Endothelial cell of umbilical vein (primary cell): Measurements from ENCODE around the gene HNRNPC. TPM values are rescaled to one million over a fixed set of nuclear protein-coding genes. Genes with fewer than 3 reads are reported as not detected.

Experiments
- BruUV-seq: library from RNA; stranded (reverse); fragments of 400-500 nt; replicated peaks from 2 replicates; lab custom pipeline; 2021; lab: Mats Ljungman, UMichigan
- CTCF ChIA-PET: fragments of 300-600, 350-600 bp; sonication (Branson Sonifier 250); formaldehyde crosslinking; loops from one replicate; lab custom pipeline; 2021; ENCODE audit warnings: antibody characterized with exemption, inconsistent platforms; lab: Charles Lee
- POLR2A ChIA-PET: fragments of 300-600, 350-600 bp; sonication (Branson Sonifier 250); formaldehyde crosslinking; loops from one replicate; lab custom pipeline; 2021; ENCODE audit warnings: antibody characterized with exemption, inconsistent platforms; lab: Charles Lee
- DNase-seq: peaks from one replicate; pipeline ENCODE4 v3.0.0-alpha.2; 2011; ENCODE audit warnings: low read depth, low spot score
- FAIRE-seq: peaks from 2 replicates; lab custom pipeline; 2011; peaks lifted over from hg19 to GRCh38; lab: Jason Lieb, UNC
- H2AFZ ChIP-seq: 2 replicates; pipeline ENCODE4 v1.6.0; 2012; ENCODE audit warnings: low read depth, low read length, control low read depth, inconsistent platforms
- H3K27ac ChIP-seq: 2 replicates; pipeline ENCODE4 v1.5.1; 2011; ENCODE audit warnings: low read depth, mild to moderate bottlenecking, control low read depth, low read length, moderate library complexity; ENCODE audit not compliant: insufficient read depth
- H3K27me3 ChIP-seq, 2 experiments: 2 replicates each; pipeline versions ENCODE4 v1.6.0 to v1.6.1; 2011; ENCODE audit warnings: low read length in 2 of 2, mixed read lengths in 1 of 2; ENCODE audit not compliant: control insufficient read depth in 2 of 2, insufficient read depth in 2 of 2
- H3K36me3 ChIP-seq, 2 experiments: 2 replicates in 1 of 2; 3 replicates in 1 of 2; pipeline ENCODE4 v1.5.1; 2011; ENCODE audit warnings: low read length in 2 of 2, mild to moderate bottlenecking in 1 of 2, moderate library complexity in 1 of 2; ENCODE audit not compliant: control insufficient read depth in 2 of 2, insufficient read depth in 2 of 2; ENCODE audit errors: extremely low read depth in 1 of 2
- H3K4me1 ChIP-seq: 3 replicates; pipeline ENCODE4 v1.5.1; 2011; ENCODE audit warnings: mild to moderate bottlenecking, low read length; ENCODE audit not compliant: control insufficient read depth, insufficient read depth; ENCODE audit errors: extremely low read depth
- H3K4me2 ChIP-seq: 2 replicates; pipeline ENCODE4 v1.6.1; 2011; ENCODE audit warnings: low read length, control low read depth, mixed read lengths; ENCODE audit not compliant: insufficient read depth
- H3K4me3 ChIP-seq, 3 experiments: fragments of 200-600 bp in 1 of 3; sonication (generic), shearing (Covaris generic) in 1 of 3; replicated peaks in 1 of 3; 2 replicates each; pipeline ENCODE4 v1.5.1; 2011 to 2016; ENCODE audit warnings: control low read depth in 3 of 3, low read length in 3 of 3, mild to moderate bottlenecking in 2 of 3, inconsistent platforms in 1 of 3, low read depth in 1 of 3, moderate library complexity in 1 of 3; ENCODE audit not compliant: insufficient read depth in 1 of 3
- H3K79me2 ChIP-seq: 2 replicates; pipeline ENCODE4 v1.6.0; 2012; ENCODE audit warnings: low read length, inconsistent platforms; ENCODE audit not compliant: control insufficient read depth, insufficient read depth
- H3K9ac ChIP-seq: replicated peaks from 2 replicates; pipeline ENCODE3; 2011; ENCODE audit warnings: low read length, control low read depth; ENCODE audit not compliant: insufficient read depth; ENCODE audit errors: extremely low read depth
- H3K9me1 ChIP-seq: replicated peaks from 3 replicates; pipeline ENCODE4 v1.6.0; 2011; ENCODE audit warnings: mild to moderate bottlenecking, low read length; ENCODE audit not compliant: control insufficient read depth, insufficient read depth; ENCODE audit errors: extremely low read depth
- H3K9me3 ChIP-seq: replicated peaks from 2 replicates; pipeline ENCODE4 v1.5.1; 2012; ENCODE audit warnings: low read length, inconsistent platforms; ENCODE audit not compliant: control insufficient read depth, insufficient read depth
- H4K20me1 ChIP-seq: replicated peaks from 2 replicates; pipeline ENCODE3; 2011; ENCODE audit warnings: mild to moderate bottlenecking, low read length; ENCODE audit not compliant: control insufficient read depth, insufficient read depth; ENCODE audit errors: extremely low read depth
- FOS ChIP-seq: IDR thresholded peaks from 2 replicates; pipeline ENCODE4 v1.6.1; 2011; ENCODE audit warnings: mild to moderate bottlenecking, low read length, moderate library complexity, borderline replicate concordance; ENCODE audit not compliant: insufficient read depth
- JUN ChIP-seq: IDR thresholded peaks from 2 replicates; pipeline ENCODE4 v1.6.1; 2011; ENCODE audit warnings: borderline replicate concordance, low read depth; ENCODE audit not compliant: insufficient read length, insufficient read depth
- MAX ChIP-seq: IDR thresholded peaks from 2 replicates; pipeline ENCODE4 v1.6.1; 2011; ENCODE audit not compliant: insufficient read depth, insufficient read length
- MYC ChIP-seq: IDR thresholded peaks from one replicate; pipeline ENCODE4 v1.6.1; 2011; ENCODE audit warnings: mild to moderate bottlenecking, low read depth, low read length
- POLR2A ChIP-seq: IDR thresholded peaks from 2 replicates; pipeline ENCODE4 v1.6.1; 2012; ENCODE audit warnings: low read depth, mild to moderate bottlenecking, control low read depth, low read length
- POLR2AphosphoS5 ChIP-seq: IDR thresholded peaks from 2 replicates; pipeline ENCODE4 v1.6.1; 2012; ENCODE audit warnings: low read depth, mild to moderate bottlenecking, control low read depth, low read length, moderate library complexity; ENCODE audit not compliant: insufficient read depth
- dilution Hi-C: fragments of 300-500 bp; cut with MboI; formaldehyde crosslinking; loops from one replicate; pipeline ENCODE4 v1.15.0; 2019; ENCODE audit warnings: low sequenced_read_pairs; ENCODE audit not compliant: extremely low pct_ligation_motif_present
- intact Hi-C: fragments of 100-400 bp; cut with micrococcal nuclease; formaldehyde crosslinking; loops from one replicate; pipeline ENCODE4 v1.10.0; 2022
- polyA plus RNA-seq, 4 experiments: library from polyadenylated mRNA; depleted of rRNA in 3 of 4; stranded (reverse) in 3 of 4; unstranded in 1 of 4; fragments of >200 nt; gene quantifications; 2 replicates each; pipeline versions ENCODE4 v1.2.1 to v1.2.3, GENCODE V29; 2011 to 2012; ENCODE audit warnings: missing spikeins in 1 of 4
- total RNA-seq: library from RNA; stranded (reverse); gene quantifications from 2 replicates; pipeline ENCODE4 v1.2.3, GENCODE V29; 2021
- TF ChIP-seq, protein P1 (sequence below), 2 donors: IDR thresholded peaks; 1 replicate in 1 of 2; 2 replicates in 1 of 2; pipeline ENCODE4 v1.5.1; 2011; ENCODE audit warnings: low read length in 2 of 2, mild to moderate bottlenecking in 2 of 2, moderate library complexity in 2 of 2, control low read depth in 1 of 2, inconsistent platforms in 1 of 2, low read depth in 1 of 2; ENCODE audit not compliant: insufficient read depth in 1 of 2; ENCODE audit errors: extremely low read depth in 1 of 2

Gene HNRNPC
- total and polyA plus RNA-seq, 2 donors (not counting 3 experiments of a cell fraction or from before 2014, with no cell fraction given) = 531 to 674 TPM

GRCh38 chr14:21258889-21259787 lies 10.1 kb downstream of the HNRNPC start:
- BruUV-seq = no TSS peak
- intact Hi-C loops = no loop called here

More at GRCh38 chr14:21258889-21259787, 10.1 kb downstream of the HNRNPC start:
- no peak for DNase-seq
- no peak overlapping the region for H3K4me3 ChIP-seq
- peaks cover 18 to 48% of the 10 kb centered on the region in 2 experiments for H3K36me3 ChIP-seq
- no peak overlapping the region for H3K9ac ChIP-seq
- CTCF ChIA-PET = no interaction called here
- H3K4me2 ChIP-seq = no peak overlapping the region
- dilution Hi-C loops = no loop called here
- peaks cover 52% of the 10 kb centered on the region for H4K20me1 ChIP-seq
- no peak for FAIRE-seq
- POLR2A ChIA-PET = no interaction called here
- H3K79me2 ChIP-seq = peaks cover 98% of the 10 kb centered on the region
- H3K27ac ChIP-seq = no peak overlapping the region
- H3K9me1 ChIP-seq = peaks cover 2% of the 10 kb centered on the region
- TF ChIP-seq FOS (no peak), POLR2A (no peak), POLR2AphosphoS5 (no peak), JUN (no peak), MAX (no peak), MYC (no peak)
- TF ChIP-seq, protein P1, sequence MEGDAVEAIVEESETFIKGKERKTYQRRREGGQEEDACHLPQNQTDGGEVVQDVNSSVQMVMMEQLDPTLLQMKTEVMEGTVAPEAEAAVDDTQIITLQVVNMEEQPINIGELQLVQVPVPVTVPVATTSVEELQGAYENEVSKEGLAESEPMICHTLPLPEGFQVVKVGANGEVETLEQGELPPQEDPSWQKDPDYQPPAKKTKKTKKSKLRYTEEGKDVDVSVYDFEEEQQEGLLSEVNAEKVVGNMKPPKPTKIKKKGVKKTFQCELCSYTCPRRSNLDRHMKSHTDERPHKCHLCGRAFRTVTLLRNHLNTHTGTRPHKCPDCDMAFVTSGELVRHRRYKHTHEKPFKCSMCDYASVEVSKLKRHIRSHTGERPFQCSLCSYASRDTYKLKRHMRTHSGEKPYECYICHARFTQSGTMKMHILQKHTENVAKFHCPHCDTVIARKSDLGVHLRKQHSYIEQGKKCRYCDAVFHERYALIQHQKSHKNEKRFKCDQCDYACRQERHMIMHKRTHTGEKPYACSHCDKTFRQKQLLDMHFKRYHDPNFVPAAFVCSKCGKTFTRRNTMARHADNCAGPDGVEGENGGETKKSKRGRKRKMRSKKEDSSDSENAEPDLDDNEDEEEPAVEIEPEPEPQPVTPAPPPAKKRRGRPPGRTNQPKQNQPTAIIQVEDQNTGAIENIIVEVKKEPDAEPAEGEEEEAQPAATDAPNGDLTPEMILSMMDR (IDR thresholded peaks at IDR 0.05; ENCODE audit: extremely low read depth in 1 of 2, insufficient read depth in 1 of 2, low read depth in 1 of 2, low read length in 2 of 2) = no peak
- no peaks in the 10 kb centered on the region for H3K27me3 ChIP-seq
- no peaks in the 10 kb centered on the region for H3K9me3 ChIP-seq
- H2AFZ ChIP-seq = no peak overlapping the region
- H3K4me1 ChIP-seq = peaks cover 19% of the 10 kb centered on the region
